WERI-Rb-1 (cell line): ENCODE results near the gene CEP89.
"Not testable (repeated sequence)": the region's sequence is repeated elsewhere in the genome, so short reads cannot be mapped to it uniquely, and the experiment has no call there.

Experiments used
- DNase-seq: peaks from one replicate; pipeline ENCODE4 v3.0.0-alpha.2; 2020
- H3K27ac ChIP-seq: fragments of 250-450 bp; sonication (Bioruptor Pico); 2 replicates; pipeline ENCODE4 v1.5.1; 2020; ENCODE audit warnings: mild to moderate bottlenecking, moderate library complexity
- H3K27me3 ChIP-seq: fragments of 250-450 bp; sonication (Bioruptor Pico); 2 replicates; pipeline ENCODE4 v1.5.1; 2021; ENCODE audit warnings: mild to moderate bottlenecking, low read depth, moderate library complexity; ENCODE audit not compliant: insufficient read depth, severe bottlenecking
- H3K36me3 ChIP-seq: fragments of 250-450 bp; sonication (Bioruptor Pico); 2 replicates; pipeline ENCODE4 v1.5.1; 2020; ENCODE audit warnings: mild to moderate bottlenecking, moderate library complexity
- H3K4me3 ChIP-seq: 2 replicates; pipeline ENCODE4 v1.5.1; 2011; ENCODE audit warnings: low read depth, mild to moderate bottlenecking, control low read depth, low read length
- H3K9me3 ChIP-seq: fragments of 250-450 bp; sonication (Bioruptor Pico); 2 replicates; pipeline ENCODE4 v1.5.1; 2021; ENCODE audit warnings: mild to moderate bottlenecking, moderate library complexity; ENCODE audit not compliant: severe bottlenecking
- CTCF ChIP-seq: IDR thresholded peaks from 2 replicates; pipeline ENCODE4 v1.5.1; 2011; ENCODE audit warnings: low read depth, mild to moderate bottlenecking, control low read depth, inconsistent platforms, low read length

The CEP89 gene

DNA sequence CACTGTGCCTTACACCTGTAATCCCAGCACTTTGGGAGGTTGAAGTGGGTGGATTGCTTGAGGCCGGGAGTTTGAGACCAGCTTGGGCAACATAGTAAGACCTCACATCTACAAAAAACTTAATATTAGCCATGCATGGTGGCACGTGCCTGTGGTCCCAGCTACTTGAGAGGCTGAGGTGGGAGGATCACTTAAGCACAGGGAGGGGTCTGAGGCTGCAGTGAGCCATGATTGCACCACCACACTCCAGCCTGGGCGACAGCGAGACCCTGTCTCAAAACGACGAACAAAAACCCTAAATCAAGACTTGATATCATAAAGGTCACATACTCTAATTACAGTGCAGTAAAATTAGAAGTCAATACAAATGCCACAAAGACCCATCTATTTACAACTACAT lies 119.5 kb downstream of the CEP89 start:
- DNase-seq, result no peak
- Histone ChIP-seq H3K27ac (no peak overlapping the region), H3K27me3 (no peaks in the 10 kb centered on the region), H3K36me3 (no peaks in the 10 kb centered on the region), H3K9me3 (no peaks in the 10 kb centered on the region), H3K4me3 (no peak overlapping the region)
- no peak for TF ChIP-seq CTCF

GRCh38 chr19:32848035-32848434 lies 123.7 kb downstream of the CEP89 start:
- H3K9me3 ChIP-seq, H3K4me3 ChIP-seq, DNase-seq, H3K36me3 ChIP-seq, H3K27me3 ChIP-seq, H3K27ac ChIP-seq: not testable (repeated sequence)

DNA sequence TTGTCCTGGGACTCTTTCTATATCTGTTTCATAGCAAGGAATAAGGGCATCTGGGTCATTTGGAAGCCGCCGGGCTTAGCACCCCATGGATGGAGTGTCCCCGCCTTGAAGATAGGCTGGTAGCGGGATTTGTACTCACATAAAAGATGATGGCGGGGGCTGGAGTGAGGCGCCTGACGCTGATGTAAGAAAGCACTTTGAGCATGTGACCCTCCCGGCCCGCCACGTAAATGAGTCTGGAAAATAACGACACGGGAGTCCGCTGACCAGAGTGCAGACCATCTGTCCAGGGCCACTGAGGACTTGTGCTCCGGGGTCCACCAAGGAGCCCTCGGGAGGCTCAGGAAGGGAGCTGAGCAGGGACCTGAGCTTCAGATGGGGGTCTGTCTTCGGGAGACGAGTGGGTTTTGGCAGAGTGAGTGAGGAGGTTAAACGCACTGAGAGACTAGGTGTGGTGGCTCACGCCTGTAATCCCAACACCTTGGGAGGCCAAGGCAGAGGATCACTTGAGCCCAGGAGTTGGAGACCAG lies 128.0 kb downstream of the CEP89 start:
- H3K4me3 ChIP-seq, result no peak overlapping the region
- TF ChIP-seq CTCF, result no peak
- peaks cover 2% of the 10 kb centered on the region for H3K9me3 ChIP-seq
- H3K27me3 ChIP-seq, result no peaks in the 10 kb centered on the region
- no peaks in the 10 kb centered on the region for H3K36me3 ChIP-seq
- H3K27ac ChIP-seq, result no peak overlapping the region
- DNase-seq, result no peak

- DNase-seq, result no peak
- peaks cover 2% of the 10 kb centered on the region for H3K9me3 ChIP-seq
- no peaks in the 10 kb centered on the region for H3K36me3 ChIP-seq
- H3K27ac ChIP-seq, result no peak overlapping the region
- no peaks in the 10 kb centered on the region for H3K27me3 ChIP-seq
- no peak overlapping the region for H3K4me3 ChIP-seq
- TF ChIP-seq CTCF, result no peak
Measured at GRCh38 chr19:32842061-32842460, 129.7 kb downstream of the CEP89 start.

DNA sequence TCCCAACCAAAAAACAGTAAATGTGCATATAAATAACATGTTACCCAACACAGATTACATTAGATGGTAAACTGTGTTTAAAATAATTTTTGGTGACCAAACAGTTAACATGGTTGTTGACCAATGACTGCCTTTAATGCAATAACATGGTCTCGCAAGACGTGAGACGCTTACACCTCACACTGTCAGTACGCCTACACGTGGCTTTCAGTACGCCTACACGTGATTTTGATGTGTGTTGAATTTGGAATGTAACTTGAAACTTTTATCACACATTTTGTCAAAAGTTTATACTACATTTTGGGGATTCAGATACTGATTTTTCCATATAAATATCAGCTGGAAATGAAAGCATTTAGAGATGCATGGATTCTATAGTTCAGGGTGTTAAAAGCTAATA lies 134.2 kb downstream of the CEP89 start:
- no peaks in the 10 kb centered on the region for H3K27me3 ChIP-seq
- no peak for DNase-seq
- no peaks in the 10 kb centered on the region for H3K36me3 ChIP-seq
- H3K9me3 ChIP-seq, result peaks cover 2% of the 10 kb centered on the region
- TF ChIP-seq CTCF, result no peak
- H3K4me3 ChIP-seq, result no peak overlapping the region
- no peak overlapping the region for H3K27ac ChIP-seq

- not testable (repeated sequence) for H3K9me3 ChIP-seq, H3K36me3 ChIP-seq, H3K4me3 ChIP-seq, DNase-seq, H3K27ac ChIP-seq, H3K27me3 ChIP-seq
Measured at GRCh38 chr19:32833388-32833787, 138.4 kb downstream of the CEP89 start.

GRCh38 chr19:32832825-32833224 lies 138.9 kb downstream of the CEP89 start:
- H3K4me3 ChIP-seq, H3K9me3 ChIP-seq, H3K36me3 ChIP-seq, H3K27ac ChIP-seq, H3K27me3 ChIP-seq, DNase-seq: not testable (repeated sequence)

DNA sequence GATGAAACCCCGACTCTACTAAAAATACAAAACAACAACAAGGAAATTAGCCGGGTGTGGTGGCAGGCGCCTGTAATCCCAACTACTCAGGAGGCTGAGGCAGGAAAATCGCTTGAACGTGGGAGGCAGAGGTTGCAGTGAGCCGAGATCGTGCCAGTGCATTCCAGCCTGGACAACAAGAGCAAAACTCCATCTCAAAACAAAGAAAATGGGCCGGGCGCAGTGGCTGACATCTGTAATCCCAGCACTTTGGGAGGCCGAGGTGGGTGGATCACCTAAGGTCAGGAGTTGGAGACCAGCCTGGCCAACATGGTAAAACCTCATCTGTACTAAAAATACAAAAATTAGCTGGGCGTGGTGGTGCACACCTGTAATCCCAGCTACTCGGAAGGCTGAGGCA lies 139.7 kb downstream of the CEP89 start:
- H3K36me3 ChIP-seq, H3K27ac ChIP-seq, H3K9me3 ChIP-seq, DNase-seq, H3K4me3 ChIP-seq, H3K27me3 ChIP-seq: not testable (repeated sequence)
